NT2/D1 (cell line): ENCODE data around the gene FMR1.

Experiments used
- SUZ12 ChIP-seq: IDR thresholded peaks from 2 replicates; pipeline ENCODE4 v1.6.1; 2011; ENCODE audit not compliant: insufficient read length, insufficient read depth; ENCODE audit errors: extremely low read depth
- YY1 ChIP-seq: IDR thresholded peaks from 2 replicates; pipeline ENCODE4 v1.6.1; 2011; ENCODE audit not compliant: insufficient read length, insufficient read depth
- ZNF274 ChIP-seq: IDR thresholded peaks from 2 replicates; pipeline ENCODE4 v1.6.1; 2011; ENCODE audit warnings: mild to moderate bottlenecking, low read depth, low read length

GRCh38 chrX:147894366-147894963 is 17.3 kb upstream of the FMR1 start:
- TF ChIP-seq SUZ12 = no peak
- TF ChIP-seq ZNF274 = no peak
- TF ChIP-seq YY1 = no peak
